Measurements from ENCODE around the gene ASIC2. TPM values are rescaled to one million over a fixed set of nuclear protein-coding genes. Genes with fewer than 3 reads are reported as not detected.
A peak's percentile ranks its signal among the peaks of the same experiment; 100 is the strongest.

Gene ASIC2
- total RNA-seq, 1 experiment from 2014 or later, result 0.74 TPM

GRCh38 chr17:33291248-33292200 is 1.6 kb downstream of the ASIC2 start:
- Histone ChIP-seq H3K79me1 (ENCODE audit: insufficient read depth, low read depth, low read length, poor library complexity, severe bottlenecking) (no peaks in the 10 kb centered on the region), H3K27me3 (ENCODE audit: insufficient read depth, low read length) (peaks cover 38% of the 10 kb centered on the region)
- TF ChIP-seq, protein P1, sequence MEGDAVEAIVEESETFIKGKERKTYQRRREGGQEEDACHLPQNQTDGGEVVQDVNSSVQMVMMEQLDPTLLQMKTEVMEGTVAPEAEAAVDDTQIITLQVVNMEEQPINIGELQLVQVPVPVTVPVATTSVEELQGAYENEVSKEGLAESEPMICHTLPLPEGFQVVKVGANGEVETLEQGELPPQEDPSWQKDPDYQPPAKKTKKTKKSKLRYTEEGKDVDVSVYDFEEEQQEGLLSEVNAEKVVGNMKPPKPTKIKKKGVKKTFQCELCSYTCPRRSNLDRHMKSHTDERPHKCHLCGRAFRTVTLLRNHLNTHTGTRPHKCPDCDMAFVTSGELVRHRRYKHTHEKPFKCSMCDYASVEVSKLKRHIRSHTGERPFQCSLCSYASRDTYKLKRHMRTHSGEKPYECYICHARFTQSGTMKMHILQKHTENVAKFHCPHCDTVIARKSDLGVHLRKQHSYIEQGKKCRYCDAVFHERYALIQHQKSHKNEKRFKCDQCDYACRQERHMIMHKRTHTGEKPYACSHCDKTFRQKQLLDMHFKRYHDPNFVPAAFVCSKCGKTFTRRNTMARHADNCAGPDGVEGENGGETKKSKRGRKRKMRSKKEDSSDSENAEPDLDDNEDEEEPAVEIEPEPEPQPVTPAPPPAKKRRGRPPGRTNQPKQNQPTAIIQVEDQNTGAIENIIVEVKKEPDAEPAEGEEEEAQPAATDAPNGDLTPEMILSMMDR (conservative IDR thresholded peaks at IDR 0.05), result peak; percentile 30; the same call in 2 of the 3 replicates

More at GRCh38 chr17:33291248-33292200, 1.6 kb downstream of the ASIC2 start:
- H3K9me3 ChIP-seq (ENCODE audit: control insufficient read depth, low read depth, low read length), result no peaks in the 10 kb centered on the region
- Mint-ChIP-seq H3K36me3 (ENCODE audit: insufficient read depth in 1 of 3, low read depth in 3 of 3) (no peaks in the 10 kb centered on the region; a peak in 2 of 7 replicates), H3K27me3 (ENCODE audit: low read depth) (peaks cover 92% of the 10 kb centered on the region), H3K27ac (no peak overlapping the region; a peak in 1 of 7 replicates), H3K4me1 (peaks cover 12 to 14% of the 10 kb centered on the region in 2 experiments), H3K9me3 (peaks cover 0 to 4% of the 10 kb centered on the region in 2 experiments; a peak in 1 of 5 replicates), H3K4me3 (peak overlapping the region; percentile 76 to 93)
- H3K9ac ChIP-seq (ENCODE audit: extremely low read depth, insufficient read length, low read length), result no peak overlapping the region
- H4K91ac ChIP-seq (ENCODE audit: insufficient read length, low read depth, low read length), result no peak overlapping the region
- no peak overlapping the region for H2BK120ac ChIP-seq (ENCODE audit: low read depth, low read length, poor library complexity, severe bottlenecking)
- no peak overlapping the region for H2BK20ac ChIP-seq (ENCODE audit: low read depth, low read length, poor library complexity, severe bottlenecking)
- no peak overlapping the region for H2BK5ac ChIP-seq (ENCODE audit: insufficient read length, low read length)
- no peak overlapping the region for H3K4ac ChIP-seq (ENCODE audit: low read depth, low read length)
- no peak overlapping the region for H3K27ac ChIP-seq (ENCODE audit: insufficient read length, low read depth, low read length)
- no peak overlapping the region for H3K23ac ChIP-seq (ENCODE audit: insufficient read length, low read depth, low read length)
- H3K23me2 ChIP-seq (ENCODE audit: insufficient read length, low read depth, low read length, poor library complexity, severe bottlenecking), result peaks cover 12% of the 10 kb centered on the region
- no peak overlapping the region for H2BK12ac ChIP-seq (ENCODE audit: insufficient read length, low read depth, low read length)
- no peak overlapping the region for H4K8ac ChIP-seq (replicated peaks; ENCODE audit: insufficient read length, low read depth, low read length)
- no peak overlapping the region for H2AFZ ChIP-seq (ENCODE audit: low read length)
- H3K18ac ChIP-seq (ENCODE audit: insufficient read length, low read depth, low read length), result no peak overlapping the region
- H3K79me2 ChIP-seq (ENCODE audit: insufficient read depth, low read length), result no peaks in the 10 kb centered on the region
- H4K20me1 ChIP-seq (ENCODE audit: control insufficient read depth, insufficient read depth, insufficient read length), result peaks cover 3% of the 10 kb centered on the region
- H3K56ac ChIP-seq (ENCODE audit: insufficient read length, low read depth, low read length), result no peak overlapping the region
- no CpG with 5 or more reads among the region's 104 CpGs for WGBS (ENCODE audit: extremely low coverage, insufficient read length, low lambda C conversion rate)
- H2AK5ac ChIP-seq (ENCODE audit: insufficient read length, low read length), result no peak overlapping the region
- H3T11ph ChIP-seq (ENCODE audit: low read length), result no peak overlapping the region
- no peak overlapping the region for H4K5ac ChIP-seq (ENCODE audit: insufficient read length, low read depth, low read length)
- H3K4me2 ChIP-seq (ENCODE audit: insufficient read depth, insufficient read length, low read length), result peak overlapping the region; percentile 69
- DNase-seq, result peak; percentile 81
- H3K14ac ChIP-seq (ENCODE audit: insufficient read depth, low read length), result no peak overlapping the region
- no peaks in the 10 kb centered on the region; the same call in 1 of the 2 replicates for H3K4me1 ChIP-seq (ENCODE audit: insufficient read depth, low read length)
- H2BK15ac ChIP-seq (ENCODE audit: low read depth, low read length), result no peak overlapping the region

Measured in H9 (cell line).